GM12875 (cell line): ENCODE measurements around the gene TRABD.

ENCODE experiments used
- H3K4me3 ChIP-seq: one replicate; pipeline ENCODE4 v1.5.1; 2011; ENCODE audit warnings: low read depth, low read length, control low read depth
- CTCF ChIP-seq: IDR thresholded peaks from 2 replicates; pipeline ENCODE4 v1.5.1; 2011; ENCODE audit warnings: low read depth, mild to moderate bottlenecking, control low read depth, inconsistent platforms, low read length, moderate library complexity, borderline replicate concordance; ENCODE audit not compliant: insufficient read depth

Gene TRABD

GRCh38 chr22:50183141-50183971 lies 2.4 kb upstream of the TRABD start:
- H3K4me3 ChIP-seq: no peak overlapping the region
- TF ChIP-seq CTCF: no peak

- no peak for TF ChIP-seq CTCF
These were observed 1.5 kb upstream of the TRABD start for GRCh38 chr22:50184004-50184901.

GRCh38 chr22:50184902-50185374 lies 775 bp upstream of the TRABD start:
- peak overlapping the region; percentile 70 for H3K4me3 ChIP-seq

More at GRCh38 chr22:50184004-50184901, 1.5 kb upstream of the TRABD start:
- H3K4me3 ChIP-seq: peak overlapping the region; percentile 29

GRCh38 chr22:50186181-50186714 lies 535 bp downstream of the TRABD start:
- 0 out of 2 replicates have a peak, but pooled peaks have one; percentile 6 for TF ChIP-seq CTCF
- peak overlapping the region; percentile 84 for H3K4me3 ChIP-seq

More at GRCh38 chr22:50184902-50185374, 775 bp upstream of the TRABD start:
- no peak for TF ChIP-seq CTCF

- peak overlapping the region; percentile 84 for H3K4me3 ChIP-seq
- TF ChIP-seq CTCF: no peak
These were observed 1.2 kb downstream of the TRABD start for GRCh38 chr22:50186761-50187523.

GRCh38 chr22:50188356-50188755 lies 2.6 kb downstream of the TRABD start:
- H3K4me3 ChIP-seq: no peak overlapping the region
- TF ChIP-seq CTCF: no peak
